GM12878 (cell line): ENCODE results near the gene SRSF5. TPM values are rescaled to one million over a fixed set of nuclear protein-coding genes. Genes with fewer than 3 reads are reported as not detected.

Experiments
- BCL11A ChIP-seq: IDR thresholded peaks from 2 replicates; pipeline ENCODE4 v1.6.1; 2011; ENCODE audit warnings: low read depth, low read length
- BRCA1 ChIP-seq: IDR thresholded peaks from 2 replicates; pipeline ENCODE4 v1.6.1; 2011; ENCODE audit warnings: low read depth, low read length, improper control_type of control experiment
- CBX5 ChIP-seq: sonication (generic); IDR thresholded peaks from 2 replicates; pipeline ENCODE4 v1.6.1; 2016; ENCODE audit warnings: low read depth, moderate library complexity, mild to moderate bottlenecking, inconsistent platforms
- CHD4 ChIP-seq: fragments of 200-600 bp; sonication (generic); IDR thresholded peaks from 2 replicates; pipeline ENCODE4 v1.6.1; 2016; ENCODE audit warnings: mild to moderate bottlenecking
- CREM ChIP-seq: IDR thresholded peaks from 2 replicates; pipeline ENCODE4 v1.6.1; 2014; ENCODE audit warnings: antibody characterized with exemption, low read depth
- EP300 ChIP-seq, 2 experiments: fragments of 150-350 bp in 1 of 2; IDR thresholded peaks; 2 replicates each; pipeline ENCODE4 v1.6.1; 2011 to 2012; ENCODE audit warnings: low read depth in 2 of 2, low read length in 2 of 2, borderline replicate concordance in 1 of 2, improper control_type of control experiment in 1 of 2, inconsistent platforms in 1 of 2; ENCODE audit not compliant: control insufficient read depth in 1 of 2
- ESRRA ChIP-seq: IDR thresholded peaks from 2 replicates; pipeline ENCODE4 v1.6.1; 2012; ENCODE audit warnings: mild to moderate bottlenecking, low read length, improper control_type of control experiment
- FOXM1 ChIP-seq: IDR thresholded peaks from 2 replicates; pipeline ENCODE4 v1.6.1; 2012; ENCODE audit warnings: low read depth, mild to moderate bottlenecking, inconsistent platforms, low read length, moderate library complexity
- KAT2A ChIP-seq: conservative IDR thresholded peaks from 2 replicates; pipeline ENCODE4 v1.6.1; 2011; ENCODE audit warnings: low read depth, low read length; ENCODE audit not compliant: control insufficient read depth
- MEF2B ChIP-seq: fragments of 450-650 bp; IDR thresholded peaks from 2 replicates; pipeline ENCODE4 v1.6.1; 2018; ENCODE audit warnings: mild to moderate bottlenecking, moderate library complexity; ENCODE audit not compliant: partially characterized antibody, poor library complexity, severe bottlenecking
- NBN ChIP-seq: fragments of 450-650 bp; IDR thresholded peaks from 2 replicates; pipeline ENCODE4 v1.6.1; 2016
- NFXL1 ChIP-seq: fragments of 450-650 bp; IDR thresholded peaks from 2 replicates; pipeline ENCODE4 v1.6.1; 2017; ENCODE audit warnings: antibody characterized with exemption, mild to moderate bottlenecking, borderline replicate concordance
- PAX8 ChIP-seq: fragments of 450-650 bp; IDR thresholded peaks from 2 replicates; pipeline ENCODE4 v1.6.1; 2017; ENCODE audit warnings: mild to moderate bottlenecking, moderate library complexity
- POU2F2 ChIP-seq: IDR thresholded peaks from 3 replicates; pipeline ENCODE4 v1.6.1; 2011; ENCODE audit warnings: low read depth, mild to moderate bottlenecking, low read length, borderline replicate concordance
- SMAD1 ChIP-seq: fragments of 450-650 bp; IDR thresholded peaks from 2 replicates; pipeline ENCODE4 v1.6.1; 2018; ENCODE audit warnings: mild to moderate bottlenecking, low read depth; ENCODE audit not compliant: partially characterized antibody
- SMARCA5 ChIP-seq: fragments of 450-650 bp; IDR thresholded peaks from 2 replicates; pipeline ENCODE4 v1.6.1; 2017; ENCODE audit warnings: mild to moderate bottlenecking
- SP1 ChIP-seq: IDR thresholded peaks from one replicate; pipeline ENCODE4 v1.6.1; 2011; ENCODE audit warnings: low read depth, low read length
- SREBF1 ChIP-seq: IDR thresholded peaks from 2 replicates; pipeline ENCODE4 v1.6.1; 2012; ENCODE audit warnings: mild to moderate bottlenecking, low read length
- STAT1 ChIP-seq: fragments of 450-650 bp; conservative IDR thresholded peaks from 2 replicates; pipeline ENCODE4 v1.6.1; 2014; ENCODE audit warnings: antibody characterized with exemption, mild to moderate bottlenecking
- STAT3 ChIP-seq: IDR thresholded peaks from 2 replicates; pipeline ENCODE4 v1.6.1; 2011; ENCODE audit warnings: low read depth, low read length, improper control_type of control experiment
- TCF3 ChIP-seq: IDR thresholded peaks from 2 replicates; pipeline ENCODE4 v1.6.1; 2012; ENCODE audit warnings: low read depth, mild to moderate bottlenecking, low read length, borderline replicate concordance; ENCODE audit not compliant: insufficient read depth
- YBX1 ChIP-seq: fragments of 450-650 bp; IDR thresholded peaks from 2 replicates; pipeline ENCODE4 v1.6.1; 2016; ENCODE audit warnings: antibody characterized with exemption
- ZNF207 ChIP-seq: fragments of 450-650 bp; IDR thresholded peaks from 2 replicates; pipeline ENCODE4 v1.6.1; 2014; ENCODE audit warnings: antibody characterized with exemption, mild to moderate bottlenecking, borderline replicate concordance
- ZSCAN29 ChIP-seq: fragments of 450-650 bp; IDR thresholded peaks from 2 replicates; pipeline ENCODE4 v1.6.1; 2017; ENCODE audit warnings: mild to moderate bottlenecking, moderate library complexity
- ZZZ3 ChIP-seq: IDR thresholded peaks from 2 replicates; pipeline ENCODE4 v1.6.1; 2011; ENCODE audit warnings: low read depth; ENCODE audit not compliant: control insufficient read depth, insufficient read length
- polyA plus RNA-seq, 11 experiments: library from polyadenylated mRNA; depleted of rRNA in 4 of 11; unstranded in 6 of 11; stranded (reverse) in 5 of 11; fragments of >200 nt; fragmentation: Nextera tagmentation in 4 of 11; fragmentation: Illumina TruSeq in 1 of 11; extraction: Ambion mirVana in 4 of 11; extraction: Trizol in 1 of 11; gene quantifications; 1 replicate in 1 of 11; 2 replicates in 10 of 11; pipeline versions ENCODE4 v1.2.1 to v1.2.3, GENCODE V29; 2011 to 2016; ENCODE audit warnings: inconsistent platforms in 2 of 11, missing spikeins in 2 of 11, low read depth in 1 of 11
- total RNA-seq, 4 experiments: library from RNA; depleted of rRNA in 3 of 4; stranded (reverse); fragments of >200 nt in 3 of 4; fragmentation: Illumina TruSeq in 1 of 4; extraction: Trizol in 1 of 4; gene quantifications; 2 replicates each; pipeline versions ENCODE4 v1.2.1 to v1.2.3, GENCODE V29; 2013 to 2021
- TF ChIP-seq, protein P1 (sequence below): fragments of 450-650 bp; IDR thresholded peaks from 2 replicates; pipeline ENCODE4 v1.6.1; 2017; ENCODE audit warnings: mild to moderate bottlenecking, moderate library complexity
- TF ChIP-seq, protein P2 (sequence below), 3 experiments: IDR thresholded peaks in 2 of 3; conservative IDR thresholded peaks in 1 of 3; 2 replicates each; pipeline ENCODE4 v1.5.1; 2011; ENCODE audit warnings: low read depth in 3 of 3, low read length in 3 of 3, mild to moderate bottlenecking in 3 of 3, control low read depth in 2 of 3, moderate library complexity in 2 of 3, inconsistent platforms in 1 of 3, mixed read lengths in 1 of 3; ENCODE audit not compliant: control insufficient read depth in 2 of 3, insufficient read depth in 1 of 3; ENCODE audit errors: extremely low read depth in 1 of 3

SRSF5 gene
- total and polyA plus RNA-seq, 10 of the 15 experiments (the other 5 are each of a cell fraction or from before 2014, with no cell fraction given) = 136 to 453 (median 275) TPM

DNA sequence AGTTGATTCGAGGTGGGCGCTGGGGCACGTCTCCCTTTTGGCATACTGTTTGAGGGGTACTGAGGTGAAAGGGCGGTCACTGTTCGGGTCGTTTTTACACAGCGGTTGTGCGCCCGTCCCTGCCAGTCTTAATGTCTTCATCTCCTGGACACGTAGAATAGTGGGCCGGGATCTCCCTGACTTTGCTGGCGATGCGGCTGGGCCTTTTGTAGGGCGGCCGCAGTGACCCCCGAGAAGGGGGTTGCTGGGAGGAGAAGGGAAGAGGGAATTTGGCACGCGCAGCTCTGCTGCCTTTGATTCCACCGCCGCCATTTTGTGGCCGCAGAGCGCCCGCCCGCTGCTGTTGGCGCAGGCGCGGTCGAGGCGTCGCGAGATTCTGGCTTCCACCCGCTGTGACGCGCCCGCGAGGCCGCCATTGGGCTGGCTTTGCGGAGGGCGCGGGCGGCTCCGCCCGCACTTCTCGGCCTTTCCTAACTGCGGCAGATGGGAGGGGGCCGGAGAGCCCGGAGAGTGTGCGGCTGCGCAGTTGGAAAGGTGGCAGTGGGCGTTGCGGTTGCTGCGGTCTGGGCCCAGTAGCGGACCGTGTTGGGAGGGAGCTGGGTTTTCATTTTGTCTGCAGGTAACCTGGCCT, 542 bp downstream of the SRSF5 start (continued):
- TF ChIP-seq NBN (0 out of 2 replicates have a peak, but pooled peaks have one; percentile 7), FOXM1 (peak; percentile 46; the same call in 1 of the 2 replicates), STAT3 (no peak), YBX1 (no peak), SMARCA5 (no peak; the same call in 1 of the 2 replicates), PAX8 (0 out of 2 replicates have a peak, but pooled peaks have one; percentile 18), CREM (peak; percentile 60), BCL11A (peak; percentile 18; the same call in 1 of the 2 replicates), CHD4 (no peak), STAT1 (no peak; the same call in 1 of the 2 replicates), SREBF1 (no peak), ZZZ3 (no peak), ESRRA (0 out of 2 replicates have a peak, but pooled peaks have one; percentile 17), KAT2A (no peak), ZNF207 (peak; percentile 56; the same call in 1 of the 2 replicates), BRCA1 (peak; percentile 71), SP1 (peak; percentile 51), TCF3 (no peak), POU2F2 (peak; percentile 86), MEF2B (no peak), NFXL1 (no peak), EP300 (IDR thresholded peaks at IDR 0.05; ENCODE audit: borderline replicate concordance in 1 of 2, control insufficient read depth in 1 of 2, low read depth in 2 of 2, low read length in 2 of 2) (peak; percentile 20 to 24; a peak in 1 of 4 replicates), SMAD1 (no peak), ZSCAN29 (no peak), CBX5 (no peak)
- TF ChIP-seq, protein P1, sequence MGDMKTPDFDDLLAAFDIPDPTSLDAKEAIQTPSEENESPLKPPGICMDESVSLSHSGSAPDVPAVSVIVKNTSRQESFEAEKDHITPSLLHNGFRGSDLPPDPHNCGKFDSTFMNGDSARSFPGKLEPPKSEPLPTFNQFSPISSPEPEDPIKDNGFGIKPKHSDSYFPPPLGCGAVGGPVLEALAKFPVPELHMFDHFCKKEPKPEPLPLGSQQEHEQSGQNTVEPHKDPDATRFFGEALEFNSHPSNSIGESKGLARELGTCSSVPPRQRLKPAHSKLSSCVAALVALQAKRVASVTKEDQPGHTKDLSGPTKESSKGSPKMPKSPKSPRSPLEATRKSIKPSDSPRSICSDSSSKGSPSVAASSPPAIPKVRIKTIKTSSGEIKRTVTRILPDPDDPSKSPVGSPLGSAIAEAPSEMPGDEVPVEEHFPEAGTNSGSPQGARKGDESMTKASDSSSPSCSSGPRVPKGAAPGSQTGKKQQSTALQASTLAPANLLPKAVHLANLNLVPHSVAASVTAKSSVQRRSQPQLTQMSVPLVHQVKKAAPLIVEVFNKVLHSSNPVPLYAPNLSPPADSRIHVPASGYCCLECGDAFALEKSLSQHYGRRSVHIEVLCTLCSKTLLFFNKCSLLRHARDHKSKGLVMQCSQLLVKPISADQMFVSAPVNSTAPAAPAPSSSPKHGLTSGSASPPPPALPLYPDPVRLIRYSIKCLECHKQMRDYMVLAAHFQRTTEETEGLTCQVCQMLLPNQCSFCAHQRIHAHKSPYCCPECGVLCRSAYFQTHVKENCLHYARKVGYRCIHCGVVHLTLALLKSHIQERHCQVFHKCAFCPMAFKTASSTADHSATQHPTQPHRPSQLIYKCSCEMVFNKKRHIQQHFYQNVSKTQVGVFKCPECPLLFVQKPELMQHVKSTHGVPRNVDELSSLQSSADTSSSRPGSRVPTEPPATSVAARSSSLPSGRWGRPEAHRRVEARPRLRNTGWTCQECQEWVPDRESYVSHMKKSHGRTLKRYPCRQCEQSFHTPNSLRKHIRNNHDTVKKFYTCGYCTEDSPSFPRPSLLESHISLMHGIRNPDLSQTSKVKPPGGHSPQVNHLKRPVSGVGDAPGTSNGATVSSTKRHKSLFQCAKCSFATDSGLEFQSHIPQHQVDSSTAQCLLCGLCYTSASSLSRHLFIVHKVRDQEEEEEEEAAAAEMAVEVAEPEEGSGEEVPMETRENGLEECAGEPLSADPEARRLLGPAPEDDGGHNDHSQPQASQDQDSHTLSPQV = no peak
- TF ChIP-seq, protein P2, sequence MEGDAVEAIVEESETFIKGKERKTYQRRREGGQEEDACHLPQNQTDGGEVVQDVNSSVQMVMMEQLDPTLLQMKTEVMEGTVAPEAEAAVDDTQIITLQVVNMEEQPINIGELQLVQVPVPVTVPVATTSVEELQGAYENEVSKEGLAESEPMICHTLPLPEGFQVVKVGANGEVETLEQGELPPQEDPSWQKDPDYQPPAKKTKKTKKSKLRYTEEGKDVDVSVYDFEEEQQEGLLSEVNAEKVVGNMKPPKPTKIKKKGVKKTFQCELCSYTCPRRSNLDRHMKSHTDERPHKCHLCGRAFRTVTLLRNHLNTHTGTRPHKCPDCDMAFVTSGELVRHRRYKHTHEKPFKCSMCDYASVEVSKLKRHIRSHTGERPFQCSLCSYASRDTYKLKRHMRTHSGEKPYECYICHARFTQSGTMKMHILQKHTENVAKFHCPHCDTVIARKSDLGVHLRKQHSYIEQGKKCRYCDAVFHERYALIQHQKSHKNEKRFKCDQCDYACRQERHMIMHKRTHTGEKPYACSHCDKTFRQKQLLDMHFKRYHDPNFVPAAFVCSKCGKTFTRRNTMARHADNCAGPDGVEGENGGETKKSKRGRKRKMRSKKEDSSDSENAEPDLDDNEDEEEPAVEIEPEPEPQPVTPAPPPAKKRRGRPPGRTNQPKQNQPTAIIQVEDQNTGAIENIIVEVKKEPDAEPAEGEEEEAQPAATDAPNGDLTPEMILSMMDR (IDR thresholded peaks at IDR 0.05 in 2 of 3, conservative IDR thresholded peaks at IDR 0.05 in 1 of 3; ENCODE audit: control insufficient read depth in 2 of 3, extremely low read depth in 1 of 3, insufficient read depth in 1 of 3, low read depth in 3 of 3, low read length in 3 of 3) = no peak
